HG03558 (cell line): ENCODE results near the gene DPP10.

ENCODE experiments used
- ATAC-seq: cut with Tn5 transposase; IDR thresholded peaks from one replicate; pipeline ENCODE4 v1.9.1; 2021; ENCODE audit warnings: moderate number of reproducible peaks; ENCODE audit not compliant: unreplicated experiment; ENCODE audit errors: extremely low read depth

The DPP10 gene

DNA sequence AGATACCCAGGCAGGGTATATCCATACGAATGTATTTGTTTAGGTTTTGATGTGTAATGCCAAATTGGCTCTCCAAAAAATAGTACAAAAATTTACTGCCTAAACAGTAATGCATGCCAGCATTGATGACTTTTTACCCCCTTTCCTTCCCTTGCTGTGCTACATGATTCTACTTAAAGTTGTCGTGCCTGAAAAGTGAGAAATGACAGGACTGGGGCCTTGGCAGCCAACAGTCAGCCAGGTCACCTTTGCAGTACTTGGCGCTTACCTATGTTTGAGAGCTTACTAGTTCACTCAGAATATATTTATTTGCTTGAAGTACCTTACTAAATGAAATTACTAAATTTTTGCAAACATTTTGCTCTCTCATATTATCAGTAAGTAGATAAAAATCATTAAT lies 1329.1 kb downstream of the DPP10 start:
- no peak for ATAC-seq

- ATAC-seq: no peak
These were observed 1331.9 kb downstream of the DPP10 start for GRCh38 chr2:115774361-115774760.

DNA sequence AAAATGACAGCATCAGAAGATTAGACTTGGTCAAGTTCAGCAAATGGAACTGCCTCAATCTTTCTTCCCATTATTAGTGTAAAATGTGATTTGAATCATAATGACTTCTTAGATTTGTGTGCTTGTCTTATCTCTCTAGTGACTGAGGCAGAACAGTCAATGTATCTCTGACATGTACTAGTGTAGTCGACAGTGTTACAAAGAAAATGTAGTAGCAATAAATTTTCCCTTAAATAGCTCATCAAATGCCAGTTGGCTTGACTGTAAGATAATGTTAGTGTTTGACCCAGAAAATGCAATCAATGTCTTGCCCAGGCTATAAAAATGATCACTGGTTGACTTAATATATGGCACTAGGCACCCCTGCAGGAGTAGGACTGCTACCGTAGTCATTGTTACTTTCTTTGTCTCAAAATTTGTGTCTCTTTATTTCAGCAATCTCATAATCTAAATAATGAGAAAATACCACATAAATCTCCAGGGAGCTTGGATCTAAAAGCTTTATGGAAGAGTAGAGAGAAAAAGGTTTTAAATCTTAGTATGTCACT lies 1336.7 kb downstream of the DPP10 start:
- no peak for ATAC-seq

DNA sequence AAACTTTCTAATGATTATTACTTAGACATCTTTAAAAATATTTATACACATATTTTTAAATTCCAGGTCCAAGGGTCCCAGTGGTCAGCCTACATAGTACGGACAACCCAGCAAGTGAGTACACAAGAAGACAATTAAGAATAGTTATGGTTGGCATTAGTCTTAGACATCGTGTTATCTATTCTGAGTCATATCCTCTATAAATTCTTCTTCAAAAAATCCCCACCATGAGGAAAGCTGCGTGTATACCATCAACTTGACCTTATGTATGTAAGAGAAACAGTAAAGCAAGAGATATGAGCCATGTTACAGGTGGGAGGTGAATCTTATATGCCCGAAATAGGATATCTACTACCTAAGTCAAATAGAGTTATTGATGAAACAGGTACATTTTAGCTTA lies 1339.8 kb downstream of the DPP10 start:
- ATAC-seq: no peak

DNA sequence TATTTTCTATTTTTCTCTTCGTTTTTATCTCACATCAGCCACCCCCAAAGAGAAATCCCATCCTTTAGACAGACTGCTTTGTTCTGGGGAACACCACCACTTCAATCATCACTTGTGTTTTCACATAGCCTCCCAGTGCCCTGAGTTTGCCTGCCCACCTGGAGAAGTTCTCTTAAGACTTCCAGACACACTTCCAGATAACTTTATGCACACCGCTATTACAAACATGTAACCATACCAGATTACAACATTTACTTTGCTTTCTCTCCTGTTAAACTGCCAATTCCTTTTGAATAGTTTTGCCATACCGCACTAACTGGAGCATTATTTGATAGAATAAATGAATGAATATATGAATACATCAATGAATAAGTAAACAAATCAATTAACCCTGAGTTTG lies 1353.6 kb downstream of the DPP10 start:
- no peak for ATAC-seq

DNA sequence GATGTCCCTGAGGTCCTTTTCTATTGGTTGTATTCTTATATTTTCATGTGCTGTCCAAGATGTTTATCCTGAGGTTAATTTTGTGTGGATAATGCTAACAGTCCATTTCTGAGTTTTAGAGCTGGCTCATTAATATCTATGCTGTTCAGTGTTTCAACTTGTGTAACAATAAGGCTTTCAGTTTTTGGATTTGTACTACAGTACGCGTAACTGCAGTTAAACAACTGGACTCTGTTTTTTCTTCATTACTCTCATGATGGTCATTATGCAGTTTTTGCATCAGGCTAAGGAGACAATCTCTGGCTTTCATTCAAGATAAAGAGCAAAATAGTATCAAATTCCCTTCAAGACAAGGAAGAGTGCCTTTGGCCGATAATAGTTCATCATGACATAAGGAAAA lies 1364.8 kb downstream of the DPP10 start:
- ATAC-seq: no peak

DNA sequence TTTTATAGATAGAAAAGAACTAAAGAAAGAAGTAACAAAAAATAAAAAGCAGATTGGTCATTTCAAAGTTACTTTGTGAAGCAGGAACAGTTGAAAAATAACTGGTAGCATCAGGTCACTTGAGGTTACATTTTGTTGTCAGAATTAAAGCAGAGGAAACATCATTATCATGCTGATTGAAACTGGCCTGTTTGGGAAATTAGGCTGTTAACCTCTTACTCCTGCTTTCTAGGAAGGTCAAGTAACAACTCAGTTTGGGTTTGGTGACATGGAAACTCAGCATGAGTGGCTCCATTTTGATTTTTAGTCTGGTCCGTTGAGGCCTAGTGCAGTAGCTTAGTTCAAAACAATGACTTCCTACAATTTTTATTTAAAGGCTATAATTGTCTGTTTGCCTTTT lies 1383.5 kb downstream of the DPP10 start:
- ATAC-seq: no peak

GRCh38 chr2:115833196-115833595 lies 1390.8 kb downstream of the DPP10 start:
- no peak for ATAC-seq

- ATAC-seq: no peak
These were observed 1396.1 kb downstream of the DPP10 start for GRCh38 chr2:115838539-115838938.

GRCh38 chr2:115842306-115842705 lies 1399.9 kb downstream of the DPP10 start:
- no peak for ATAC-seq

GRCh38 chr2:115848192-115848591 lies 1405.8 kb downstream of the DPP10 start:
- no peak for ATAC-seq

GRCh38 chr2:115867024-115867423 lies 1424.6 kb downstream of the DPP10 start:
- ATAC-seq: no peak

GRCh38 chr2:115874427-115874826 lies 1432.0 kb downstream of the DPP10 start:
- no peak for ATAC-seq

DNA sequence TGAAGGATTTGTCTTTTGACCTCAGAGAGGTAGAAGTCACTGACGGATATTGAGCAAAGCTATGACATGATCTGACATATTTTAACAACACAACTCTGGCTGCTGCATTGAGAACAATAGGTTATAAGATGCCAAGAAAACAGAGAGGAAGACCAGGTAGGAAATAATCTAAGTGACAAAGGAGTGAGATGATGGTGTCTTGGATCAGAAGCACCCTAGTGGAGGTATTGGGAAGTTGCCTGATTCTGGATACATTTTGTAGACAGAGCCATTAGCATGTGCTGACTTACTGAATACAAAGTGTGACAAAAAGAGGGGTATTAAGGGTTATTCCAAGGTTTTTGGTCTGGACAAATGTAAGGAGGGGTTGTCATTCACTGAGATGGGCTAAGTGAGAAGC lies 1438.1 kb downstream of the DPP10 start:
- no peak for ATAC-seq

- no peak for ATAC-seq
These were observed 1444.9 kb downstream of the DPP10 start for GRCh38 chr2:115887209-115887776.
